OCI-LY3 (cell line): ENCODE results near the gene TSPAN9.

Source experiments
- EZH2phosphoT487 ChIP-seq: fragments of 200-600 bp; shearing (Covaris generic); IDR thresholded peaks from 2 replicates; pipeline ENCODE4 v1.6.1; 2018; ENCODE audit warnings: antibody characterized with exemption, mixed run types, low read depth
- TF ChIP-seq, protein P1 (sequence below): fragments of 200-600, 300-600 bp; sonication (generic); IDR thresholded peaks from 2 replicates; pipeline ENCODE4 v1.5.1; 2014; ENCODE audit warnings: antibody characterized with exemption, low read length, low read depth

DNA sequence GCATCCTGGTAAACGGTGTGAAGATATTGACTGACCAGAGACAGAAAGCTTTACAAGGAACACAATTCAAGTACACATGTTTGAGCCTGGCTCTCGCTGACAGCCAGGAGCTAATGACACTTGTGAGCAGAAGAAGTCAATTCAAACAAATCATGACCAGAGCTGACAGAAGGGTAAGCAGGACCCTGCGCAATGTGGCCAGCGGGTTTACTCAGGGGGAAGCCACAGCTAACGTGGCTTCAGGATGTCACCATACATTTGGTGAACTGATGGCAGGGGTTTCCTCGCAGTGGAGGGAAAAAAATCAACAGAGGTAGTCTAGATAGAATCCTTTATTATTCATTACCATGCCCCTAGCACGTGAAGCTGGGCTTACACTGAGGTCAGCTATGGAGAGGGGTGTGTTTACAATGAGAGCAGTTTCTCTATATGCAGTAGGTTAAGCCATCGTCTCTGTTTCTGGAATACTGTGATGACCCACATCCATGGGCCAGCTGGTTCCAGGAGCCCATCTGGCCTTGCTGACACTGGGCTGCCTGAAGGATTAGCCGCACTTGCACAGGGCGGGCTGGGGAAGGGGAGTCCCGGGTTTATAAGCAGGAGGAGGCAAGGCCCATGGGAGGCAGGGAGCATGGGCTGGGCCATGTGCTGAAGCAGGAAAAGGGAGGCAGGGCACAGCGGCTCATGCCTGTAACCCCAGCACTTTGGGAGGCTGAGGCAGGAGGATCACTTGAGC lies 215.7 kb downstream of the TSPAN9 start:
- no peak for TF ChIP-seq EZH2phosphoT487
- TF ChIP-seq, protein P1, sequence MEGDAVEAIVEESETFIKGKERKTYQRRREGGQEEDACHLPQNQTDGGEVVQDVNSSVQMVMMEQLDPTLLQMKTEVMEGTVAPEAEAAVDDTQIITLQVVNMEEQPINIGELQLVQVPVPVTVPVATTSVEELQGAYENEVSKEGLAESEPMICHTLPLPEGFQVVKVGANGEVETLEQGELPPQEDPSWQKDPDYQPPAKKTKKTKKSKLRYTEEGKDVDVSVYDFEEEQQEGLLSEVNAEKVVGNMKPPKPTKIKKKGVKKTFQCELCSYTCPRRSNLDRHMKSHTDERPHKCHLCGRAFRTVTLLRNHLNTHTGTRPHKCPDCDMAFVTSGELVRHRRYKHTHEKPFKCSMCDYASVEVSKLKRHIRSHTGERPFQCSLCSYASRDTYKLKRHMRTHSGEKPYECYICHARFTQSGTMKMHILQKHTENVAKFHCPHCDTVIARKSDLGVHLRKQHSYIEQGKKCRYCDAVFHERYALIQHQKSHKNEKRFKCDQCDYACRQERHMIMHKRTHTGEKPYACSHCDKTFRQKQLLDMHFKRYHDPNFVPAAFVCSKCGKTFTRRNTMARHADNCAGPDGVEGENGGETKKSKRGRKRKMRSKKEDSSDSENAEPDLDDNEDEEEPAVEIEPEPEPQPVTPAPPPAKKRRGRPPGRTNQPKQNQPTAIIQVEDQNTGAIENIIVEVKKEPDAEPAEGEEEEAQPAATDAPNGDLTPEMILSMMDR, result no peak
